ENCODE results near the gene KIF16B.

GRCh38 chr20:16419138-16419715 is 154.0 kb downstream of the KIF16B start:
- TF ChIP-seq EZH2 (IDR thresholded peaks at IDR 0.05; ENCODE audit: borderline replicate concordance, low read depth, low read length, poor library complexity, severe bottlenecking) (no peak), CTCF (conservative IDR thresholded peaks at IDR 0.05; ENCODE audit: low read depth, low read length) (no peak)
